HTERT RPE-1 (cell line): ENCODE results near the gene RALBP1.
"Not testable (repeated sequence)": the region's sequence is repeated elsewhere in the genome, so short reads cannot be mapped to it uniquely, and the experiment has no call there.

Experiments
- in situ Hi-C: fragments of 300-500 bp; cut with MboI; formaldehyde crosslinking; loops from 4 replicates; pipeline ENCODE4 v1.14.3; 2020; ENCODE audit warnings: low sequenced_read_pairs

The RALBP1 gene

GRCh38 chr18:9454061-9454703, 21.1 kb upstream of the RALBP1 start:
- in situ Hi-C loops, result no loop called here

DNA sequence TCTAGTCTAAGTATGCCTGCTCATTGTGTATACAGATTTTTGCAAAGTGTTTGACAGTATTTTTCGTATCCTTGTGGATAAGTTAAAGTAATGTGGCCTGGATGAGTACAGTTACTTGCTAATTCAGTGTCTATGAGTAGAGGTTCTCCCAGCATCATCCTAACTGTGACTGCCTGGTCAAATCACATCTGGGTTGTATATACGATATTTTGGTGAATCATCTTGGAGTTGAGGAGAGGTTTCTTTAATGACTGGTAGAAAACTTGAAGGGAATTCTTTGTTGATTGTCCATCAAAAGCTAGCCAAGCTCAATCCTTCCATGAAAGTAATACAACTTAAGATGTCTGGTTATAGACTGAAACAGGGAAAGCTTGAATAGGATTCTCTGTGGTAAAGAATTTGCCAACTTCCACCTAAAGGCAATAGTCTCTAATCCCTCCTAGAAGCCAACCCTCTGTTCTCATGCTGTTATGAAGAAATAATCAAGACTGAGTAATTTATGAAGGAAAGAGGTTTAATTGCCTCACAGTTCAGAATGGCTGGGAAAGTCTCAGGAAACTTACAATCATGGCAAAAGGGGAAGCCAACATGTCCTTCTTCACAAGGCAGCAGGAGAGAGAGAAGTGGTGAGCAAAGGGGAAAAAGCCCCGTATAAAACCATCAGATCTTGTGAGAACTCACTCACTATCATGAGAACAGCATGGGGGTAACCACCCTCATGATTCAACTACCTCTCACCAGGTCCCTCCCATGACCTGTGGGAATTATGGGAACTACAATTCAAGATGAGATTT, 19.4 kb upstream of the RALBP1 start:
- in situ Hi-C loops, result no loop called here

- in situ Hi-C loops, result no loop called here
These were observed 9.2 kb upstream of the RALBP1 start for GRCh38 chr18:9466127-9466526.

DNA sequence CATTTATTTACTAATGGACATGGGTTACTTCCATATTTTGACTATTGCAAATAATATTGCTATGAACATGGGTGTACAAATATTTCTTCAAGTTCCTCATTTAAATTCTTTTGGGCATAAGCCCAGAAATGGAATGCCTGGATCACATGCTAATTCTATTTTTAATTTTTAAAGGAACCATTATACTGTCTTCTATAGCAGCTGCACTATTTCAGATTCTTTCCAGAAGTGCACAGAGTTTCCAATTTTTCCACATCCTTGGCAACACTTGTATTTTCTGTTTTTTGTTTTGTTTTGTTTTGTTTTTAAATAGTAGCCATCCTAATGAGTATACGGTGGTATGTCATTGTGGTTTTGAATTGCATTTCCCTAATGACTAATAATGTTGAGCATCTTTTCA, 8.5 kb upstream of the RALBP1 start:
- in situ Hi-C loops, result no loop called here

DNA sequence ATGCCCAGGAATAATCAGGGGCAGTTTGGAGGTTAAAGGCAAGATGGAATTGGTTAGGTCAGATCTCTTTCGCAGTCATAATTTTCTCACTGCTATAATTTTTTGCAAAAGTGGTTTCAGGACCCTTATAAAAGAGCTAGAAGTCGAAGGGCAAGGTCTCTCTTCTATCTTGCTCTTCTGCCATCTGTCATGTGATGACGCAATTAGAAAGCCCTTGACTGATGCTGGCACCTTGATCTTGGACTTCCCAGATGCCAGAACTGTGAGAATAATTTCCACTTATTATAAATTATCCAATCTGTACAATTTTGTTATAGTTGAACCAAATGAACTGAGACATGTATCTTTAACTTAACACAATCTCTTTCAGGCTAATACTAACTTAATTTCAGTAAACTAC, 6.3 kb upstream of the RALBP1 start:
- in situ Hi-C loops, result no loop called here

DNA sequence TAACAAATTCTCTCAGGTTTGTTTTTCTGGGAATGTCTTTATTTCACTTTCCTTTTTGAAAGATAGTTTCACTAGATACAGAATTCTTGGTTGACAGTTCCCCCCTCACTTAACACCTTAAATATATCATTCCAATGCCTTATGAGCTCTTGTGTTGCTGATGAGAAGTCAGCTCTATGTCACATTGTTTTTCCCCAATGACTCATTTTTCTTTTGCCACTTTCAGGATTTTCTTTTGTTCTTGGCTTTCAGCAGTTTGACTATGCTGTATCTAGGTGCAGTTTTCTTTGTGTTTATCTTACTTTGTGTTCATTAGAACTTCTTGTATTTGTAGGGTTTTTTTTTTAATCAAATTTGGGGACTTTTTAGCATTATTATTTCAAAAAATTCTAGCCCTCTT, 5.6 kb upstream of the RALBP1 start:
- in situ Hi-C loops, result no loop called here

DNA sequence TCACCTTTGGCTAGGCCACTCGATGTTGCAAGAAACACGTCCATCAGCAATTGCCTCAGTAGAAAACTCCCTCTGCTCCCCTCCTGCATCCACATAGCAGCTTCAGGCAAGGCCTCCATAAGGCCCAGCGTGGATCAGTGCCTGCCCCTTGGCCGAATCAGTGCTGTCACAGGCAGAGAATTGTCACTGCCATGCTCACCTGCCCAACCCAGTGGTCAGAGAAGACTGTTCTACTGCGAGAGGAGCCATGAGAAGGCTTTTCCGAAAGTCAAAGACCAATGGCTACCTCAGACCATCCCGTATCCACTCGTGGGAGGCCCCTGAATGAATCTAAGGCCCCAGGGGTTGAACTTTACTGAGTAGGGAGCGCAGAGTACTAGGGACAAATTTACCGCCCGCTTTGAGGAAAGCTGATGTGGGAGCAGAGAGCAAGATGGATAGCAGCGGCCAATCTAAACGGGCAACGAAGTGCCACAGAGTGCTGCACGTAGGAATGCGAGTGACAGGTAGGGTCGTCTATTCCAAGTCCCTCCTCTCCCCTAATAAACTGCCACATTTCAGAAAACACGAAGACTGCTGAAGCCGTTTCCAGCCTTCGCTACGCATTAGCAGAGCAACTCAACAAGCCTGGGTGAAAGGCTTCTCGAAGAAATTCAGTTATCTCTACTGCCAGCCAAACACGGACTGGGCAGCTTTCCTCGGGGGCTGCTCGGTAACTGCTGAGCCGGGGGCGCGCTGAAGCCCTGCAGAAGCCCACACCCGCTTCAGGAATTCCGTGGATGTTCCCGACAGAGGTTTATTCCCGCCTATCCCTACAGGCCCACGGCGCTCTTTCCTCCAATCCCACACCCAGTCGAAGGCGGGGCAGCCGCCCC, 968 bp upstream of the RALBP1 start:
- in situ Hi-C loops, result no loop called here

GRCh38 chr18:9475643-9476591, 604 bp downstream of the RALBP1 start:
- in situ Hi-C loops, result no loop called here

GRCh38 chr18:9476949-9477348, 1.6 kb downstream of the RALBP1 start:
- in situ Hi-C loops, result not testable (repeated sequence)

GRCh38 chr18:9477509-9477908, 2.2 kb downstream of the RALBP1 start:
- in situ Hi-C loops, result no loop called here

- in situ Hi-C loops, result no loop called here
These were observed 3.2 kb downstream of the RALBP1 start for GRCh38 chr18:9478545-9478944.

DNA sequence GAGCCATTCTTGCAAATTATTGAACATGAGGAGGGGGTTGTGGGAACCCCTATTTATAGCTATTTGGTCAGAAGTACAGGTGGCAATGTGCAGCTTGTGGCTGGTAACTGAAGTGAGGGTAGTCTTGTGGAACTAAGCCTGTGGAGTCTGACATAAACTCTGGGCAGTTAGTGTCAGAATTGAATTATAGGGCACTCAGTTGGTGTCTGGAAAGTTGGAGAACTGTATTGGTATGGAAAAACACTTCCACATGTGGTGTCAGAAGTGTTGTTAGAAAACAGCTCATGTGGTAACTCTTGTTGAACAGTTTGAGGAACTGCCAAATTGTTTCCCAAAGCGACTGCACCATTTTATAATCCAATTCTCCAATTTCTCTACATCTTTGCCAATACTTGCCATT, 7.5 kb downstream of the RALBP1 start:
- in situ Hi-C loops, result no loop called here

GRCh38 chr18:9483526-9483925, 8.2 kb downstream of the RALBP1 start:
- in situ Hi-C loops, result no loop called here

GRCh38 chr18:9484856-9485255, 9.5 kb downstream of the RALBP1 start:
- in situ Hi-C loops, result not testable (repeated sequence)

DNA sequence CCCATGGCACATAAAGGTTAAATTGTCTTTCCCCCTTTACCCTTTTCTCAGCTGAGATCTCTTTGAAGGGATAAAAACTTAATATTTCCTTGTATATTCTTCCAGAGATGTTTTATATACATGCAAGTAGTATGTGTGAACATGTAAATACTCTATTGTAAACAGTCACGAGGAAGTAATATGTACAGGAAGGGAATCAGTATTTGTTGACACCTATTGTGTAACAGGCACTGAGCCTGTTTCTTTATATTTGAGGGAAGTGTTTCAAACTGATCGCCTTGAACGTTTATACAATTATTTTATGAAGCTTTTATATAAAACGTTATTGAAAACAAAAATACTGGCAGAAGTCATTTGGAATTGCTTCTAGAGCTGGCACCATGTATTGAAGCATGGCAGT, 13.2 kb downstream of the RALBP1 start:
- in situ Hi-C loops, result no loop called here

DNA sequence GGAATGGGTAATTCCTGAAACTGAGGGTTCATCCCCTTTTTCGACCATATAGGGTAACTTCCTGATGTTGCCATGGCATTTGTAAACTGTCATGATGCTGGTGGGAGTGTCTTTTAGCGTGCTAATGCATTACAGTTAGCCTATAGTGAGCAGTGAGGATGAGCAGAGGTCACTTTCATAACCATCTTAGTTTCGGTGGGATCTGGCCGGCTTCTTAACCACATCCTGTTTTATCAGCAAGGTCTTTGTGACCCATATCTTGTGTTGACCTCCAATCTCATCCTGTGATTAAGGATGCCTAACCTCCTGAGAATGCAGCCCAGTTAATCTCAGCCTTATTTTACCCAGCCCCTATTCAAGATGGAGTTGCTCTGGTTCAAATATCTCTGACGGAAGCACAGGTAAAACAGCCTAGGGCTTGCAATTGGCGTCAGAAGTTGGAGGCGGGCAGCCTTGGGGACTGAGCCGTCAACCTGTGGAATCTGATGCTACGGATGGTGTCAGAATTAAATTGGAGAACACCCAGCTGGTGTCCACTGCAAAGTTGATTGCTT, 19.5 kb downstream of the RALBP1 start:
- in situ Hi-C loops, result no loop called here

DNA sequence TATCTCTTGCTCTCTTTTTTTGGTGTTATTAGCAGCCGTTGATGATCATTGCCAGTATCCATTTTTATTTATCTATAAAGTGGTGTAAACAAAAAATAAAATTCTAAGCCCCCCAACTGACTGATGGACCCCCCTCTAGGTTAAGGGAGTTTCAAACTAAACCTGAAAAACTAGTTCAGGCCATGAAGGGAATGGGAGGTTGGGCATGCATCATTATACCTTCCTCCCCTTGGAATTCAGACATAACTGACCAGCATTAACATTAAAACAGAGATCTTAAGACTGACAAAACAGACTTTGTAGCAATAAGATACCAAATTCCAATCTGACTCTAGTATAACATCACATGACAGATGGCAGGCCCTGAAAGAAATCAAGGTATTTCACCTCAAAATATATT, 20.2 kb downstream of the RALBP1 start:
- in situ Hi-C loops, result no loop called here

- in situ Hi-C loops, result no loop called here
These were observed 20.8 kb downstream of the RALBP1 start for GRCh38 chr18:9495916-9496705.

- in situ Hi-C loops, result no loop called here
These were observed 30.9 kb downstream of the RALBP1 start for GRCh38 chr18:9506046-9506792.
